H1 (cell line): ENCODE measurements around the gene SH3D19. TPM values are rescaled to one million over a fixed set of nuclear protein-coding genes. Genes with fewer than 3 reads are reported as not detected.

Experiments
- ATF2 ChIP-seq: IDR thresholded peaks from 2 replicates; pipeline ENCODE4 v1.6.1; 2012; ENCODE audit warnings: low read length, inconsistent platforms
- ATF3 ChIP-seq: IDR thresholded peaks from 2 replicates; pipeline ENCODE4 v1.6.1; 2011; ENCODE audit warnings: low read depth, mild to moderate bottlenecking, low read length; ENCODE audit not compliant: insufficient read depth
- BCL11A ChIP-seq, 2 experiments: IDR thresholded peaks; one replicate each; pipeline ENCODE4 v1.6.1; 2011; ENCODE audit warnings: low read depth in 2 of 2, low read length in 2 of 2, mild to moderate bottlenecking in 2 of 2
- BRCA1 ChIP-seq: IDR thresholded peaks from 2 replicates; pipeline ENCODE4 v1.6.1; 2012; ENCODE audit warnings: low read depth, low read length, improper control_type of control experiment
- CBX5 ChIP-seq: fragments of 300-800, 300-1000 bp; sonication (generic); IDR thresholded peaks from 2 replicates; pipeline ENCODE4 v1.7.1; 2016; ENCODE audit warnings: antibody characterized with exemption, low read length, low read depth
- CBX8 ChIP-seq: fragments of 300-800, 300-1000 bp; sonication (generic); IDR thresholded peaks from 2 replicates; pipeline ENCODE4 v1.7.1; 2016; ENCODE audit warnings: low read depth, low read length, borderline replicate concordance
- CEBPB ChIP-seq: IDR thresholded peaks from 2 replicates; pipeline ENCODE4 v1.6.1; 2012; ENCODE audit warnings: low read depth, low read length
- CHD1 ChIP-seq: IDR thresholded peaks from 2 replicates; pipeline ENCODE4 v1.6.1; 2012; ENCODE audit warnings: low read depth, low read length, improper control_type of control experiment
- CHD2 ChIP-seq: IDR thresholded peaks from 2 replicates; pipeline ENCODE4 v1.6.1; 2012; ENCODE audit warnings: low read length, improper control_type of control experiment
- EP300 ChIP-seq, 2 experiments: IDR thresholded peaks; 1 replicate in 1 of 2; 2 replicates in 1 of 2; pipeline ENCODE4 v1.6.1; 2011 to 2012; ENCODE audit warnings: low read depth in 2 of 2, low read length in 2 of 2, mild to moderate bottlenecking in 2 of 2, borderline replicate concordance in 1 of 2, inconsistent platforms in 1 of 2, moderate library complexity in 1 of 2
- EZH2 ChIP-seq: fragments of 200-600 bp; sonication (generic); IDR thresholded peaks from 2 replicates; pipeline ENCODE4 v1.7.1; 2012; ENCODE audit warnings: low read depth, mild to moderate bottlenecking, moderate library complexity, low read length, inconsistent platforms; ENCODE audit not compliant: severe bottlenecking
- GABPA ChIP-seq: IDR thresholded peaks from 2 replicates; pipeline ENCODE4 v1.6.1; 2011; ENCODE audit warnings: mild to moderate bottlenecking, low read length, moderate library complexity, borderline replicate concordance; ENCODE audit not compliant: insufficient read depth
- GTF2F1 ChIP-seq: IDR thresholded peaks from 2 replicates; pipeline ENCODE4 v1.6.1; 2012; ENCODE audit warnings: low read depth, low read length, improper control_type of control experiment, borderline replicate concordance
- JUN ChIP-seq: IDR thresholded peaks from 2 replicates; pipeline ENCODE4 v1.6.1; 2011; ENCODE audit warnings: low read depth, mild to moderate bottlenecking, improper control_type of control experiment, low read length
- KDM5A ChIP-seq: fragments of 200-600 bp; IDR thresholded peaks from 2 replicates; pipeline ENCODE4 v1.7.1; 2012; ENCODE audit warnings: mild to moderate bottlenecking, low read length, inconsistent platforms, mixed read lengths
- NANOG ChIP-seq: IDR thresholded peaks from 2 replicates; pipeline ENCODE4 v1.6.1; 2011; ENCODE audit warnings: low read length, low read depth, mild to moderate bottlenecking, inconsistent platforms; ENCODE audit not compliant: insufficient read depth, poor library complexity, severe bottlenecking
- POU5F1 ChIP-seq: IDR thresholded peaks from 2 replicates; pipeline ENCODE4 v1.6.1; 2011; ENCODE audit warnings: low read depth, mild to moderate bottlenecking, low read length, moderate library complexity
- RFX5 ChIP-seq: IDR thresholded peaks from 2 replicates; pipeline ENCODE4 v1.6.1; 2011; ENCODE audit warnings: low read depth, low read length, improper control_type of control experiment, borderline replicate concordance
- RNF2 ChIP-seq: fragments of 200-900, 300-1000 bp; sonication (generic); IDR thresholded peaks from 2 replicates; pipeline ENCODE4 v1.7.1; 2016; ENCODE audit warnings: borderline replicate concordance, low read depth, mild to moderate bottlenecking, antibody characterized with exemption, low read length; ENCODE audit not compliant: poor library complexity, severe bottlenecking; ENCODE audit errors: missing control alignments
- RXRA ChIP-seq: IDR thresholded peaks from 2 replicates; pipeline ENCODE4 v1.6.1; 2011; ENCODE audit warnings: low read depth, mild to moderate bottlenecking, low read length, moderate library complexity; ENCODE audit not compliant: insufficient read depth
- SIN3A ChIP-seq, 2 experiments: IDR thresholded peaks in 1 of 2; conservative IDR thresholded peaks in 1 of 2; 2 replicates each; pipeline ENCODE4 v1.6.1; 2011 to 2012; ENCODE audit warnings: low read length in 2 of 2, improper control_type of control experiment in 1 of 2, low read depth in 1 of 2, mild to moderate bottlenecking in 1 of 2
- SP1 ChIP-seq: IDR thresholded peaks from 2 replicates; pipeline ENCODE4 v1.6.1; 2011; ENCODE audit warnings: low read depth, low read length
- TAF7 ChIP-seq: optimal IDR thresholded peaks from 2 replicates; pipeline ENCODE3; 2011; ENCODE audit warnings: low read depth, mild to moderate bottlenecking, inconsistent platforms, low read length, moderate library complexity, borderline replicate concordance
- polyA plus RNA-seq, 7 experiments: library from polyadenylated mRNA; depleted of rRNA in 3 of 7; stranded (reverse) in 5 of 7; unstranded in 2 of 7; fragments of >200 nt in 5 of 7; fragments of 200-250 nt in 2 of 7; gene quantifications; 1 replicate in 5 of 7; 2 replicates in 1 of 7; 4 replicates in 1 of 7; pipeline versions ENCODE4 v1.2.1 to v1.2.3, GENCODE V29; 2011 to 2013; ENCODE audit warnings: missing spikeins in 2 of 7, mixed read lengths in 2 of 7
- total RNA-seq: library from RNA; stranded (reverse); fragmentation: NEBNext Ultra II Directional; extraction: Animal tissue kit (Norgen Biotek cat#: 25700); gene quantifications from 2 replicates; pipeline ENCODE4 v1.2.1, GENCODE V29; 2021

SH3D19 gene
- total and polyA plus RNA-seq, 2 of the 8 experiments (the other 6 are each of a cell fraction or from before 2014, with no cell fraction given): 11.7 to 51.3 TPM

GRCh38 chr4:151324752-151325110, 674 bp downstream of the SH3D19 start (continued):
- TF ChIP-seq TAF7 (no peak), BCL11A (IDR thresholded peaks at IDR 0.05; ENCODE audit: low read depth in 2 of 2, low read length in 2 of 2) (no peak), CBX8 (no peak), JUN (no peak), BRCA1 (no peak), RFX5 (no peak), ATF3 (no peak), CEBPB (no peak), EP300 (IDR thresholded peaks at IDR 0.05; ENCODE audit: borderline replicate concordance in 1 of 2, low read depth in 2 of 2, low read length in 2 of 2) (no peak), POU5F1 (no peak), GABPA (no peak), ATF2 (no peak), KDM5A (no peak), EZH2 (no peak), SIN3A (conservative IDR thresholded peaks at IDR 0.05 in 1 of 2, IDR thresholded peaks at IDR 0.05 in 1 of 2; ENCODE audit: low read depth in 1 of 2, low read length in 2 of 2) (peak in 1 of 2 experiments; percentile 18; a peak in 1 of 4 replicates), GTF2F1 (0 out of 2 replicates have a peak, but pooled peaks have one; percentile 32), NANOG (no peak), CHD2 (peak; percentile 30; the same call in 1 of the 2 replicates), CBX5 (no peak), RXRA (no peak), RNF2 (no peak), CHD1 (no peak), SP1 (no peak)
